Measurements from ENCODE around the gene SLC39A6.

DNA sequence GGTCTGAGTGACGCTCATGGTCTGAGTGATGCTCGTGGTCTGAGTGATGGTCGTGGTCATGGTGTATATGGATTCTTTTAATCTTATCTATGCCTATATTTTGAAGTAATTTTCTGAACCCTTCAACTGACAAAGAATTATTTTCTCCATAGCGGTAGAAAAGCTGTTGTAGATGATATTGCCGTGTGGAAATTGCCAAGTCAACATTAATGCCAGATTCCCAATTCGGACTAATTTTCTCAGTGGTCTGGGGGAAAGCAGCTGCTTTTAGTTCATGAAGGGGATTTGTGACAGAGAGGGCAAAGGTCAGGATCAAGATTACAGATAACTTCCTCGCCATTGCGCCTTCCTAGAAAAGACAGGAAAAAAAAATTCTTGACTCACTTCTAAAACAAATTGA is 2.5 kb downstream of the SLC39A6 start:
- TF ChIP-seq, protein P1, sequence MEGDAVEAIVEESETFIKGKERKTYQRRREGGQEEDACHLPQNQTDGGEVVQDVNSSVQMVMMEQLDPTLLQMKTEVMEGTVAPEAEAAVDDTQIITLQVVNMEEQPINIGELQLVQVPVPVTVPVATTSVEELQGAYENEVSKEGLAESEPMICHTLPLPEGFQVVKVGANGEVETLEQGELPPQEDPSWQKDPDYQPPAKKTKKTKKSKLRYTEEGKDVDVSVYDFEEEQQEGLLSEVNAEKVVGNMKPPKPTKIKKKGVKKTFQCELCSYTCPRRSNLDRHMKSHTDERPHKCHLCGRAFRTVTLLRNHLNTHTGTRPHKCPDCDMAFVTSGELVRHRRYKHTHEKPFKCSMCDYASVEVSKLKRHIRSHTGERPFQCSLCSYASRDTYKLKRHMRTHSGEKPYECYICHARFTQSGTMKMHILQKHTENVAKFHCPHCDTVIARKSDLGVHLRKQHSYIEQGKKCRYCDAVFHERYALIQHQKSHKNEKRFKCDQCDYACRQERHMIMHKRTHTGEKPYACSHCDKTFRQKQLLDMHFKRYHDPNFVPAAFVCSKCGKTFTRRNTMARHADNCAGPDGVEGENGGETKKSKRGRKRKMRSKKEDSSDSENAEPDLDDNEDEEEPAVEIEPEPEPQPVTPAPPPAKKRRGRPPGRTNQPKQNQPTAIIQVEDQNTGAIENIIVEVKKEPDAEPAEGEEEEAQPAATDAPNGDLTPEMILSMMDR (IDR thresholded peaks at IDR 0.05) = no peak
- TF ChIP-seq POLR2A (IDR thresholded peaks at IDR 0.05) = no peak
